A673 (cell line): Measurements from ENCODE around the gene ATE1. TPM values are rescaled to one million over a fixed set of nuclear protein-coding genes. Genes with fewer than 3 reads are reported as not detected.

Experiments used
- Bru-seq: library from RNA; stranded (reverse); fragments of 400-500 nt; gene quantifications from one replicate; lab custom pipeline; 2021; lab: Mats Ljungman, UMichigan
- BruChase-seq, 2 experiments: library from RNA; stranded (reverse); fragments of 400-500 nt; gene quantifications; one replicate each; lab custom pipeline; 2021; lab: Mats Ljungman, UMichigan
- BruUV-seq: library from RNA; stranded (reverse); fragments of 400-500 nt; replicated peaks from 2 replicates; lab custom pipeline; 2021; lab: Mats Ljungman, UMichigan
- CTCF ChIA-PET: fragments of 300-600 bp; sonication (Branson Sonifier 250); formaldehyde crosslinking; loops from one replicate; lab custom pipeline; 2022; ENCODE audit warnings: antibody characterized with exemption; lab: Charles Lee
- POLR2A ChIA-PET: fragments of 300-600 bp; sonication (Branson Sonifier 250); formaldehyde crosslinking; loops from one replicate; lab custom pipeline; 2022; ENCODE audit warnings: antibody characterized with exemption; ENCODE audit not compliant: low non-redundant PET; lab: Charles Lee
- DNase-seq: peaks from one replicate; pipeline ENCODE4 v3.0.0-alpha.2; 2015; ENCODE audit warnings: low spot score
- H3K27ac ChIP-seq: fragments of 200-600 bp; sonication (generic); 2 replicates; pipeline ENCODE4 v1.5.1; 2016; ENCODE audit warnings: mixed run types, low read depth, mild to moderate bottlenecking, mixed read lengths, antibody characterized with exemption, low read length; ENCODE audit not compliant: poor library complexity, severe bottlenecking
- H3K27me3 ChIP-seq: fragments of 200-600 bp; sonication (generic); replicated peaks from 2 replicates; pipeline ENCODE4 v1.6.1; 2017; ENCODE audit warnings: mixed run types, low read depth, mild to moderate bottlenecking, mixed read lengths, antibody characterized with exemption, low read length; ENCODE audit not compliant: insufficient read depth, poor library complexity
- H3K36me3 ChIP-seq: fragments of 200-600 bp; sonication (generic); 2 replicates; pipeline ENCODE4 v1.6.1; 2016; ENCODE audit warnings: mixed run types, mild to moderate bottlenecking, mixed read lengths, antibody characterized with exemption, low read length; ENCODE audit not compliant: insufficient read depth, poor library complexity, severe bottlenecking
- H3K4me1 ChIP-seq: fragments of 200-600 bp; sonication (generic); 2 replicates; pipeline ENCODE4 v1.6.1; 2017; ENCODE audit warnings: mixed run types, mild to moderate bottlenecking, mixed read lengths, antibody characterized with exemption, low read length; ENCODE audit not compliant: insufficient read depth, poor library complexity, severe bottlenecking
- H3K4me3 ChIP-seq: fragments of 200-600 bp; sonication (generic); 2 replicates; pipeline ENCODE4 v1.5.1; 2016; ENCODE audit warnings: low read depth, mixed run types, mild to moderate bottlenecking, mixed read lengths, low read length; ENCODE audit not compliant: poor library complexity, severe bottlenecking
- H3K9me3 ChIP-seq: fragments of 200-600 bp; sonication (generic); 2 replicates; pipeline ENCODE4 v1.6.1; 2016; ENCODE audit warnings: mixed run types, low read depth, mild to moderate bottlenecking, mixed read lengths, antibody characterized with exemption, low read length; ENCODE audit not compliant: poor library complexity, severe bottlenecking
- EZH2 ChIP-seq: fragments of 200-600 bp; sonication (generic); IDR thresholded peaks from 2 replicates; pipeline ENCODE4 v1.6.1; 2017; ENCODE audit warnings: borderline replicate concordance, low read depth, mild to moderate bottlenecking, mixed read lengths, antibody characterized with exemption, low read length; ENCODE audit not compliant: poor library complexity, severe bottlenecking
- intact Hi-C: fragments of 100-400 bp; cut with micrococcal nuclease; formaldehyde crosslinking; loops from one replicate; pipeline ENCODE4 v1.10.0; 2022; ENCODE audit not compliant: unreplicated experiment
- long read RNA-seq: library from polyadenylated mRNA; stranded (forward); transcript quantifications from one replicate; pipeline ENCODE4 v2.0.0, GENCODE V29; 2022
- total RNA-seq: library from RNA; stranded (reverse); gene quantifications from 2 replicates; pipeline ENCODE4 v1.2.3, GENCODE V29; 2021
- TF ChIP-seq, protein P1 (sequence below): fragments of 300-800, 200-600 bp; sonication (generic); conservative IDR thresholded peaks from 2 replicates; pipeline ENCODE4 v1.5.1; 2017; ENCODE audit warnings: low read depth, mild to moderate bottlenecking, antibody characterized with exemption, low read length, moderate library complexity, mixed read lengths

The ATE1 gene
- 27.0 and 30.9 TPM in 2 replicates for total RNA-seq
- percentile 78 among the genes with signal in this experiment for Bru-seq, nascent RNA
- BruChase-seq, experiment 1, labeled RNA remaining after a 2-hour chase: percentile 75 among the genes with signal in this experiment
- percentile 70 among the genes with signal in this experiment for BruChase-seq, experiment 2, labeled RNA remaining after a 6-hour chase
- long read RNA-seq, full-length matches to known transcripts: 24 of 43 reads
- long read RNA-seq, partial matches to known transcripts: 4 of 43 reads
- long read RNA-seq, other reads (novel, unspliced or antisense): 15 of 43 reads

- TF ChIP-seq EZH2: no peak
- TF ChIP-seq, protein P1, sequence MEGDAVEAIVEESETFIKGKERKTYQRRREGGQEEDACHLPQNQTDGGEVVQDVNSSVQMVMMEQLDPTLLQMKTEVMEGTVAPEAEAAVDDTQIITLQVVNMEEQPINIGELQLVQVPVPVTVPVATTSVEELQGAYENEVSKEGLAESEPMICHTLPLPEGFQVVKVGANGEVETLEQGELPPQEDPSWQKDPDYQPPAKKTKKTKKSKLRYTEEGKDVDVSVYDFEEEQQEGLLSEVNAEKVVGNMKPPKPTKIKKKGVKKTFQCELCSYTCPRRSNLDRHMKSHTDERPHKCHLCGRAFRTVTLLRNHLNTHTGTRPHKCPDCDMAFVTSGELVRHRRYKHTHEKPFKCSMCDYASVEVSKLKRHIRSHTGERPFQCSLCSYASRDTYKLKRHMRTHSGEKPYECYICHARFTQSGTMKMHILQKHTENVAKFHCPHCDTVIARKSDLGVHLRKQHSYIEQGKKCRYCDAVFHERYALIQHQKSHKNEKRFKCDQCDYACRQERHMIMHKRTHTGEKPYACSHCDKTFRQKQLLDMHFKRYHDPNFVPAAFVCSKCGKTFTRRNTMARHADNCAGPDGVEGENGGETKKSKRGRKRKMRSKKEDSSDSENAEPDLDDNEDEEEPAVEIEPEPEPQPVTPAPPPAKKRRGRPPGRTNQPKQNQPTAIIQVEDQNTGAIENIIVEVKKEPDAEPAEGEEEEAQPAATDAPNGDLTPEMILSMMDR: no peak
- peak; percentile 94 for DNase-seq
- no peaks in the 10 kb centered on the region for H3K9me3 ChIP-seq
- H3K27me3 ChIP-seq: no peaks in the 10 kb centered on the region
- H3K27ac ChIP-seq: peak within 1 kb of the TSS; percentile 95
- POLR2A ChIA-PET: no interaction called here
- peak within 1 kb of the TSS; percentile 100 for H3K4me3 ChIP-seq
- H3K36me3 ChIP-seq: no peaks in the 10 kb centered on the region
- intact Hi-C loops: no loop called here
- BruUV-seq: no TSS peak
- CTCF ChIA-PET: no interaction called here
- H3K4me1 ChIP-seq: peaks cover 4% of the 10 kb centered on the region
Observed at GRCh38 chr10:121927841-121928527, at the start of gene ATE1. Gene ATE1 (minus strand): TSS chr10:121928031. CDS start chr10:121927949, 82 bp downstream.

- Histone ChIP-seq H3K4me3 (no peak overlapping the region), H3K27ac (no peak overlapping the region), H3K4me1 (peaks cover 6% of the 10 kb centered on the region), H3K9me3 (peaks cover 12% of the 10 kb centered on the region), H3K27me3 (no peaks in the 10 kb centered on the region), H3K36me3 (peaks cover 5% of the 10 kb centered on the region)
- ChIA-PET POLR2A (no interaction called here), CTCF (no interaction called here)
- TF ChIP-seq EZH2: no peak
- TF ChIP-seq, protein P1: no peak
- intact Hi-C loops: no loop called here
- DNase-seq: no peak
- no TSS peak for BruUV-seq
Observed at GRCh38 chr10:121976607-121977006, 48.8 kb upstream of the ATE1 start.

DNA sequence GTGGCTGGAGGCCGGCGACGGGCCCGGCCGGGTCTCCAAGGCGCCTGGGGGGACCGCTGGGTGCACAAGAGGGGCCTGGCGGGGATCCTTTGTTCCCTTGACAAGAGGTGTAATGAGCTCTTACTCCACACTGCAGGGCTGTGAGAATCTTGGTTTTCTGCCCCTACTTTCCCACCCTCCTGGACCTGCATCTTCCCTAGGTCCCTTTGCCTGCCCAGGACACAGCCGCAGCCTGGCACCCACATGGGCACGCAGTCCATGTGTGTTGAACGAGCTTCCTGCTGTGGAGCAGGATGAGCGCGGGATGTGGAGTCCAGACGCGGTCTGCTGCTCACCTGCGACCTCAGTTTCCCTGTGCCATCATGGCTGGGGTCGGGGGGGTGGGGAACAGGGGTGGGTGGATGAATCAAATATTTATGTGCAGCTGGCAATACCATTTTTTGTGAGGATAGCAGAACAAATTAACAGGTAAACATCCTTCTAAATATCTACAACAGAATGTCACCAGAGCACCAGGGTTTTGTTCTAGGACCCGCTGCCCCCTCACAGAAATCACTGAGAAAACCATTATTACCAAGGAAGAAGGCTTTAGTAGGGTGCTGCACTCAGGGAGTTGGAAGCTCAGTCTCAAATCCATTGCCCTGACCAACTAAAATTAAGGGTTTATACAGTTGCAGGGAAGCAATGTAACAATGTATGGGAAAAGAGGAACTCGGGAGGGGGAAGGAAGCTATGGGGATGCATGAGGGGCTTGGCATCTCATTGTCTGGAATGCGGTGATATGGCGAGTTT, 47.7 kb upstream of the ATE1 start:
- H3K27me3 ChIP-seq: no peaks in the 10 kb centered on the region
- peaks cover 6% of the 10 kb centered on the region for H3K4me1 ChIP-seq
- peaks cover 12% of the 10 kb centered on the region for H3K9me3 ChIP-seq
- peak overlapping the region; percentile 98 for H3K4me3 ChIP-seq
- ChIA-PET CTCF (interaction anchor here (0.6 to 1.1 kb wide), 3 partner anchors 43 to 912 kb away, joined by 3 to 7 read pairs (median 5); no protein-coding TSS in a partner anchor), POLR2A (interaction anchor here (0.5 kb wide), 1 partner anchor 536 kb away, joined by 4 read pairs; no protein-coding TSS in a partner anchor)
- TF ChIP-seq, protein P1: no peak
- no peak for TF ChIP-seq EZH2
- BruUV-seq: no TSS peak
- intact Hi-C loops: no loop called here
- peak overlapping the region; percentile 95 for H3K27ac ChIP-seq
- no peak for DNase-seq
- peaks cover 11% of the 10 kb centered on the region for H3K36me3 ChIP-seq
